Type B pancreatic cell (in vitro differentiated cells): ENCODE results near the gene NUB1. TPM values are rescaled to one million over a fixed set of nuclear protein-coding genes. Genes with fewer than 3 reads are reported as not detected.

ENCODE experiments used
- DNase-seq: peaks from one replicate; pipeline ENCODE4 v3.0.0; 2021; ENCODE audit warnings: mixed read lengths; ENCODE audit not compliant: unreplicated experiment; ENCODE audit errors: extremely low spot score
- H3K27ac Mint-ChIP-seq: 2 replicates; pipeline ENCODE4 v1.8.0; 2021; ENCODE audit warnings: mild to moderate bottlenecking, mixed read lengths
- H3K27me3 Mint-ChIP-seq: 2 replicates; pipeline ENCODE4 v1.8.0; 2021; ENCODE audit warnings: mixed read lengths
- H3K36me3 Mint-ChIP-seq: 2 replicates; pipeline ENCODE4 v1.8.0; 2021; ENCODE audit warnings: mixed read lengths
- H3K4me1 Mint-ChIP-seq: one replicate; pipeline ENCODE4 v1.8.0; 2021; ENCODE audit warnings: mixed read lengths; ENCODE audit not compliant: unreplicated experiment
- H3K4me3 Mint-ChIP-seq: 2 replicates; pipeline ENCODE4 v1.8.0; 2021; ENCODE audit warnings: mild to moderate bottlenecking, mixed read lengths
- H3K9me3 Mint-ChIP-seq: 2 replicates; pipeline ENCODE4 v1.8.0; 2021; ENCODE audit warnings: mixed read lengths
- total RNA-seq: library from RNA; stranded (reverse); gene quantifications from 2 replicates; pipeline ENCODE4 v1.2.1, GENCODE V29; 2021; ENCODE audit warnings: low replicate concordance
- TF ChIP-seq, protein P1 (sequence below): fragments of 200-600 bp; sonication (generic); conservative IDR thresholded peaks from 2 replicates; pipeline ENCODE4 v1.5.0; 2021; ENCODE audit warnings: antibody characterized with exemption, mild to moderate bottlenecking

Gene NUB1
- total RNA-seq, 1 donor from 2014 or later = 54.3 TPM

- DNase-seq = no peak
- no peaks in the 10 kb centered on the region for H3K4me1 Mint-ChIP-seq
- no peak overlapping the region for H3K27ac Mint-ChIP-seq
- peaks cover 5% of the 10 kb centered on the region for H3K9me3 Mint-ChIP-seq
- TF ChIP-seq, protein P1, sequence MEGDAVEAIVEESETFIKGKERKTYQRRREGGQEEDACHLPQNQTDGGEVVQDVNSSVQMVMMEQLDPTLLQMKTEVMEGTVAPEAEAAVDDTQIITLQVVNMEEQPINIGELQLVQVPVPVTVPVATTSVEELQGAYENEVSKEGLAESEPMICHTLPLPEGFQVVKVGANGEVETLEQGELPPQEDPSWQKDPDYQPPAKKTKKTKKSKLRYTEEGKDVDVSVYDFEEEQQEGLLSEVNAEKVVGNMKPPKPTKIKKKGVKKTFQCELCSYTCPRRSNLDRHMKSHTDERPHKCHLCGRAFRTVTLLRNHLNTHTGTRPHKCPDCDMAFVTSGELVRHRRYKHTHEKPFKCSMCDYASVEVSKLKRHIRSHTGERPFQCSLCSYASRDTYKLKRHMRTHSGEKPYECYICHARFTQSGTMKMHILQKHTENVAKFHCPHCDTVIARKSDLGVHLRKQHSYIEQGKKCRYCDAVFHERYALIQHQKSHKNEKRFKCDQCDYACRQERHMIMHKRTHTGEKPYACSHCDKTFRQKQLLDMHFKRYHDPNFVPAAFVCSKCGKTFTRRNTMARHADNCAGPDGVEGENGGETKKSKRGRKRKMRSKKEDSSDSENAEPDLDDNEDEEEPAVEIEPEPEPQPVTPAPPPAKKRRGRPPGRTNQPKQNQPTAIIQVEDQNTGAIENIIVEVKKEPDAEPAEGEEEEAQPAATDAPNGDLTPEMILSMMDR = no peak
- peaks cover 3% of the 10 kb centered on the region for H3K27me3 Mint-ChIP-seq
- no peaks in the 10 kb centered on the region for H3K36me3 Mint-ChIP-seq
- H3K4me3 Mint-ChIP-seq = no peak overlapping the region
These were observed 24.7 kb upstream of the NUB1 start for GRCh38 chr7:151316896-151317295.

- Mint-ChIP-seq H3K4me1 (no peaks in the 10 kb centered on the region), H3K36me3 (no peaks in the 10 kb centered on the region), H3K27ac (no peak overlapping the region), H3K4me3 (no peak overlapping the region), H3K9me3 (peaks cover 5% of the 10 kb centered on the region), H3K27me3 (peaks cover 3% of the 10 kb centered on the region)
- no peak for DNase-seq
- TF ChIP-seq, protein P1 = no peak
These were observed 23.7 kb upstream of the NUB1 start for GRCh38 chr7:151317936-151318335.

GRCh38 chr7:151319189-151319588, 22.4 kb upstream of the NUB1 start:
- no peak overlapping the region for H3K4me3 Mint-ChIP-seq
- DNase-seq = no peak
- TF ChIP-seq, protein P1 = no peak
- no peaks in the 10 kb centered on the region for H3K4me1 Mint-ChIP-seq
- no peak overlapping the region for H3K27ac Mint-ChIP-seq
- H3K9me3 Mint-ChIP-seq = peaks cover 5% of the 10 kb centered on the region
- peaks cover 6% of the 10 kb centered on the region for H3K27me3 Mint-ChIP-seq
- no peaks in the 10 kb centered on the region for H3K36me3 Mint-ChIP-seq

DNA sequence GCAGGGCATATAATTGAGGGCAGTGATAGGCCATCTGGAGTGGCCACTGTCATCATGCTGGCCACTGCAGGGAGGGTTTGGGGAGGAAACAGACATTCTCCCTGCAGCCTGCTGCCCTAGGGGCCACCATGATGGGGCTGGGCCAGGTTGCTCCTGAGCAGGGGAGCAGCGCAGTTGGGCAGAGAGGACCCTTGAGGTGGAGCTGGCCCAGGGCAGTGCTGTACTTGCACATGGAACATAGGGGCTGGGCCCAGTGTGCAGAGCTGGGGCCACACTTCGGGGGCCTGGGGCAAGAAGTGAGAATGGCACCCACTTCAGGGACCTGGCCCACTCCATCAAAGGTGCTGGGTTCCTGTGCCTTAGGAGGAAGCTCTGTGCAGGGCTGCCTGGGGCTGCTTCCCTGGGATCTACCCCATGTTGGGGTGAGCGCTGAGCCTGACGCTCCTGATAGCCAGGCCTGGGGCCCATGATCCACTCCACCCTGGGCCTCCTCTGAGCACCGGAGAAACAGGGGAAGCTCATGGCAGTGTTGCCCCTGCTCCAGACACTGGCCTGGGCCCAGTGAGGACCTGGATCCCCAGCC, 21.3 kb upstream of the NUB1 start:
- DNase-seq = no peak
- Mint-ChIP-seq H3K9me3 (peaks cover 5% of the 10 kb centered on the region), H3K27ac (no peak overlapping the region), H3K36me3 (no peaks in the 10 kb centered on the region), H3K4me1 (no peaks in the 10 kb centered on the region), H3K4me3 (no peak overlapping the region), H3K27me3 (peaks cover 14% of the 10 kb centered on the region)
- TF ChIP-seq, protein P1 = no peak

DNA sequence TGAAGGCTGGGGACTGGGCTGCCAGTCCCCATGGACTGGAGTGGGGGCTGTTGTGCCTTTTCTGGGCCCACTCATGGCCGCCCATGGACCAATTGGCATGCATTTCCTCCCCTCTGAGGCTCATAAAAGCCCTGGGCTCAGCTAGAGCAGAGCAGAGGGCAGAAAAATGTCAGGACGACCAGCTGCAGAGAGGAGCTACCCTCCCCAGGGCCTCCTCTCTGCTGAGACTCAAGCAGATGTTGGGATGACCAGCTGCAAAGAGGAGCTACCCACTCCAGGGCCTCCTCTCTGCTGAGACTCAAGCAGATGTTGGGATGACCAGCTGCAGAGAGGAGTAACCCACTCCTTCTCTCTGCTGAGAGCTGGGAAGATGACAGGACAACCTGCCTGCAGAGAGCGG, 20.3 kb upstream of the NUB1 start:
- H3K4me3 Mint-ChIP-seq = no peak overlapping the region
- no peaks in the 10 kb centered on the region for H3K4me1 Mint-ChIP-seq
- no peak overlapping the region for H3K27ac Mint-ChIP-seq

More for the DNA sequence above, 20.3 kb upstream of the NUB1 start:
- peaks cover 5% of the 10 kb centered on the region for H3K9me3 Mint-ChIP-seq
- no peaks in the 10 kb centered on the region for H3K36me3 Mint-ChIP-seq
- peaks cover 14% of the 10 kb centered on the region for H3K27me3 Mint-ChIP-seq
- TF ChIP-seq, protein P1 = no peak
- DNase-seq = no peak
